Hepatocyte (in vitro differentiated cells): ENCODE data around the gene RAB11FIP5. TPM values are rescaled to one million over a fixed set of nuclear protein-coding genes. Genes with fewer than 3 reads are reported as not detected.

ENCODE experiments used
- DNase-seq: peaks from one replicate; pipeline ENCODE4 v3.0.0-alpha.2; 2016; ENCODE audit warnings: low spot score
- H2AFZ ChIP-seq: fragments of 200-600 bp; sonication (generic); 2 replicates; pipeline ENCODE4 v1.6.0; 2016; ENCODE audit warnings: antibody characterized with exemption, mild to moderate bottlenecking
- H3K27ac ChIP-seq: fragments of 200-600 bp; sonication (generic); 2 replicates; pipeline ENCODE4 v1.5.1; 2016; ENCODE audit warnings: mild to moderate bottlenecking
- H3K27me3 ChIP-seq: fragments of 200-600 bp; sonication (generic); 2 replicates; pipeline ENCODE4 v1.6.1; 2016
- H3K36me3 ChIP-seq: fragments of 200-600 bp; sonication (generic); replicated peaks from 2 replicates; pipeline ENCODE4 v1.5.1; 2016; ENCODE audit warnings: low read depth; ENCODE audit not compliant: insufficient read depth
- H3K4me1 ChIP-seq: fragments of 200-600 bp; sonication (generic); 2 replicates; pipeline ENCODE4 v1.5.1; 2016; ENCODE audit warnings: mild to moderate bottlenecking, moderate library complexity; ENCODE audit not compliant: insufficient read depth
- H3K4me2 ChIP-seq: fragments of 200-600 bp; sonication (generic); 2 replicates; pipeline ENCODE4 v1.6.0; 2016
- H3K4me3 ChIP-seq: fragments of 200-600 bp; sonication (generic); 2 replicates; pipeline ENCODE4 v1.5.1; 2016; ENCODE audit warnings: mild to moderate bottlenecking
- H3K79me2 ChIP-seq: fragments of 200-600 bp; sonication (generic); 2 replicates; pipeline ENCODE4 v1.6.0; 2017; ENCODE audit warnings: mild to moderate bottlenecking
- H3K9me2 ChIP-seq: fragments of 200-600 bp; sonication (generic); replicated peaks from 2 replicates; pipeline ENCODE4 v1.6.0; 2017; ENCODE audit warnings: mild to moderate bottlenecking; ENCODE audit not compliant: insufficient read depth
- H3K9me3 ChIP-seq: fragments of 200-600 bp; sonication (generic); 2 replicates; pipeline ENCODE4 v1.5.1; 2016; ENCODE audit warnings: low read depth, mild to moderate bottlenecking
- H4K20me1 ChIP-seq: fragments of 200-600 bp; sonication (generic); 2 replicates; pipeline ENCODE4 v1.6.0; 2016; ENCODE audit warnings: mild to moderate bottlenecking; ENCODE audit not compliant: insufficient read depth, poor library complexity, severe bottlenecking
- EZH2 ChIP-seq: fragments of 200-600 bp; sonication (generic); IDR thresholded peaks from 2 replicates; pipeline ENCODE4 v1.6.1; 2016; ENCODE audit warnings: antibody characterized with exemption, mild to moderate bottlenecking, borderline replicate concordance
- EZH2phosphoT487 ChIP-seq: fragments of 200-600 bp; sonication (generic); IDR thresholded peaks from one replicate; pipeline ENCODE4 v1.6.1; 2018; ENCODE audit warnings: antibody characterized with exemption, mild to moderate bottlenecking, low read depth, moderate library complexity; ENCODE audit not compliant: unreplicated experiment, severe bottlenecking
- WGBS: methylation state at CpG from one replicate; pipeline ENCODE4 v1.1.6; 2016; ENCODE audit warnings: low lambda C conversion rate; ENCODE audit errors: missing lambda C conversion rate; 5-methylcytosine and 5-hydroxymethylcytosine counted together
- polyA plus RNA-seq: library from polyadenylated mRNA; unstranded; fragments of >200 nt; fragmentation: Nextera tagmentation; extraction: Ambion mirVana; gene quantifications from 2 replicates; pipeline ENCODE4 v1.2.1, GENCODE V29; 2016
- total RNA-seq: library from RNA; depleted of rRNA; stranded (reverse); fragments of >200 nt; gene quantifications from 2 replicates; pipeline ENCODE4 v1.2.3, GENCODE V29; 2014
- TF ChIP-seq, protein P1 (sequence below): fragments of 200-600 bp; sonication (generic); IDR thresholded peaks from 2 replicates; pipeline ENCODE4 v1.5.1; 2016; ENCODE audit warnings: antibody characterized with exemption, mild to moderate bottlenecking; ENCODE audit not compliant: poor library complexity

The RAB11FIP5 gene
- total and polyA plus RNA-seq, 2 experiments from 2014 or later, result 33.5 to 33.7 TPM

DNA sequence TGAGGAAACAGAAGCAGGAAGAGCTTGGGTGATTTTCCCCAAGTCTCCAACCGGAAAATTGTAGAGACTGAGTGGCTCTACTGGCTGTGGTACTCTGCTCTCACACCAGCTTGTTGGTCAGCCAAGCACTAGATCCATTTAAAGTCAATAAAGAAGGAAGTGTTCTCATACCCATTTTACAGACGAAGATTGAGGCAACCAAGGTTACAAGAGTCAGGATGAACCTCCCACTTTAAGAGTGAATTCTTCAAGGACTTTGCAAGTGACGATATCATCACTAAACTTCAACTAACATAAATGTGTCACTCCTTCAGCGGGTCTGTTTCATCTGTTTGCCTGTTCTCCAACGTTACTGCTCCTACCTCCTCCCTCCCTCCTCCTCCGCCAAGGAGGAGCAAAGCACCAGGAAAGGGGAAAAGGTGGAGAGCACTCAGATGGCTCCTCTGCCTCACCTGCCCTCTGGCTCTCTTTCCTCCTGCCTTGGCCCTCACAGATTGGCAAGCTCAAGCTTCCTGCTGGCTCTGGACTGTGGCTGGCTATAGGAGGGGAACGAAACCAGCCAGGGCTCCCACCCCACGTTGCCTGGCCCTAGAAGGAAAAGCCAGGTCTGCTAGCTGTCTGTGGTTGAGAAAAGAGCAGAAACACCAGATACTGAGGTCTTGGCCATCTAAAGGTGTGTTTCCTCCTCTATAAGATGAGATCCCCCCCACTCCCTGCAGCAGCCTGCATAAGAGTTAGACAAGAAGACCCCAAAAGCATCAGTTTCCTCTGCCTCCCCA, 3.6 kb upstream of the RAB11FIP5 start:
- Histone ChIP-seq H3K9me2 (no peaks in the 10 kb centered on the region), H3K79me2 (peaks cover 11% of the 10 kb centered on the region), H4K20me1 (peaks cover under 1% of the 10 kb centered on the region), H2AFZ (no peak overlapping the region), H3K9me3 (no peaks in the 10 kb centered on the region), H3K27ac (no peak overlapping the region), H3K4me3 (no peak overlapping the region), H3K36me3 (no peaks in the 10 kb centered on the region), H3K27me3 (no peaks in the 10 kb centered on the region), H3K4me1 (no peaks in the 10 kb centered on the region), H3K4me2 (no peak overlapping the region)
- 85% methylated on average over 8 of the region's 8 CpGs for WGBS
- TF ChIP-seq EZH2, result no peak
- TF ChIP-seq EZH2phosphoT487, result no peak
- TF ChIP-seq, protein P1, sequence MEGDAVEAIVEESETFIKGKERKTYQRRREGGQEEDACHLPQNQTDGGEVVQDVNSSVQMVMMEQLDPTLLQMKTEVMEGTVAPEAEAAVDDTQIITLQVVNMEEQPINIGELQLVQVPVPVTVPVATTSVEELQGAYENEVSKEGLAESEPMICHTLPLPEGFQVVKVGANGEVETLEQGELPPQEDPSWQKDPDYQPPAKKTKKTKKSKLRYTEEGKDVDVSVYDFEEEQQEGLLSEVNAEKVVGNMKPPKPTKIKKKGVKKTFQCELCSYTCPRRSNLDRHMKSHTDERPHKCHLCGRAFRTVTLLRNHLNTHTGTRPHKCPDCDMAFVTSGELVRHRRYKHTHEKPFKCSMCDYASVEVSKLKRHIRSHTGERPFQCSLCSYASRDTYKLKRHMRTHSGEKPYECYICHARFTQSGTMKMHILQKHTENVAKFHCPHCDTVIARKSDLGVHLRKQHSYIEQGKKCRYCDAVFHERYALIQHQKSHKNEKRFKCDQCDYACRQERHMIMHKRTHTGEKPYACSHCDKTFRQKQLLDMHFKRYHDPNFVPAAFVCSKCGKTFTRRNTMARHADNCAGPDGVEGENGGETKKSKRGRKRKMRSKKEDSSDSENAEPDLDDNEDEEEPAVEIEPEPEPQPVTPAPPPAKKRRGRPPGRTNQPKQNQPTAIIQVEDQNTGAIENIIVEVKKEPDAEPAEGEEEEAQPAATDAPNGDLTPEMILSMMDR, result no peak
- DNase-seq, result no peak

DNA sequence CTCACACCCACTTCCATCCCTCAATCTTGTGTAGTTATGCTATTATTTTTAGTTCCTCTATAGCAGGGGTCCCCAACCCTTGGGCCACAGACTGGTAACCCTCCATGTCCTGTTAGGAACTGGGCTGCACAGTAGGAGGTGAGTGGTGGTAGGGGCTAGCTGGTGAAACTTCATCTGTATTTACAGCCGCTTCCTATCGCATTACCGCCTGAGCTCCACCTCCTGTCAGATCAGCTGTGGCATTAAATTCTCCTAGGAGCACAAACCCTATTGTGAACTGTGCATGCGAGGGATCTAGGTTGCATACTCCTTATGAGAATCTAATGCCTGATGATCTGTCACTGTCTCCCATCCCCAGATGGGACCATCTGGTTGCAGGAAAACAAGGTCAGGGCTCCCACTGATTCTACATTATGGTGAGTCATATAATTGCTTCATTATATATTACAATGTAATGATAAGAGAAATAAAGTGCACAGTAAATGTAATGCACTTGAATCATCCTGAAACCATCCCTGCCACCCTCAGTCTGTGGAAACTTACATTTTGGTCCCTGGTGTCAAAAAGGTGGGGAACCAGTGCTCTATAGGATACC, 1.6 kb upstream of the RAB11FIP5 start:
- H3K27ac ChIP-seq, result no peak overlapping the region
- H3K9me2 ChIP-seq, result no peaks in the 10 kb centered on the region
- H3K4me2 ChIP-seq, result no peak overlapping the region
- peaks cover 31% of the 10 kb centered on the region for H3K79me2 ChIP-seq
- TF ChIP-seq, protein P1, result no peak
- TF ChIP-seq EZH2phosphoT487, result no peak
- no peak for TF ChIP-seq EZH2
- H3K27me3 ChIP-seq, result no peaks in the 10 kb centered on the region
- peaks cover 19% of the 10 kb centered on the region for H3K4me1 ChIP-seq
- H3K36me3 ChIP-seq, result no peaks in the 10 kb centered on the region
- no peaks in the 10 kb centered on the region for H3K9me3 ChIP-seq
- no peak overlapping the region for H3K4me3 ChIP-seq
- peaks cover 19% of the 10 kb centered on the region for H4K20me1 ChIP-seq
- no peak for DNase-seq
- 80% methylated on average over 4 of the region's 4 CpGs for WGBS
- H2AFZ ChIP-seq, result no peak overlapping the region

DNA sequence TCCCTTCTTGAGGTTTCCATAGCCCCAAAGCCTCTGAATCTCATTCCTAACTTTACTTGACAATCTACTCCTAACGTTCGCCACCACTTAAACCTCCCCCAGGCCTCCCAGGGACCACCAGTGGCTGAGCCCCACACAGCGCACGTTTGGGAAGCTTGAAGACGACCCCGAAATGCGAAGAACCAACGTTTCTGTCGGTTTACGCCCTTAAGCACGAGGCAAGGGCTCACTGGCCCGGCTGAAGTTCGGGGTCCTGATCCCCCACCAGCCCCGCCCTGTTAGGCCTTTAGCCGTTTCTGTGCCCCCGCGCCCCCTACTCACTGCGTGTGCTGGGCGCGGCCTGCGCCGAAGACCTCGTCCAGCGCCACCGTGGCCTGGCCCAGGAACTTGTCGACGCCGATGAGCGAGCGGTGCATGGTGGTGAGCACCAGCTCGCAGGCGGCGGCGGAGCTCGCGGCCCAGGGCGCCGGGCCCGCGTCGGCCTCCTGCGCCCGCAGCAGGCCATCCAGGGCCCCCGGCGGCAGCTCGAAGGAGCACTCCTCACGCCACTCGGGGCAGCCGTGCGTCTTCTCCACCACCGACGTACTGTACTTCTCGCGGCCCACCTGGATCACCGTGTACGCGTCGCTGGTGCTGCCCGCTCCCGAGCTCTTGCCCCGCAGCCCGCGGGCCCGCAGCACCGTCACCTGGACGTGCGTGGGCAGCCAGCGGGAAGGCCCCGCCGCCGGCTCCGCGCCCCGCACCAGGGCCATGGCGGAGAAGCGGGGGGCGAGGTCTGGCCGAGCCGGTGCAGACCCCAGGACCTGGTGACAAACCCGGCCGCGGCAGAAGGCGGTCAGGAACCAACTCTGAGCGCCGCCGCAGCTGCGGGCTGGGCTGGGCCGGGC, 479 bp downstream of the RAB11FIP5 start:
- Histone ChIP-seq H3K27ac (peak overlapping the region; percentile 99), H3K27me3 (no peaks in the 10 kb centered on the region), H3K4me3 (peak overlapping the region; percentile 100), H4K20me1 (peaks cover 40% of the 10 kb centered on the region), H3K36me3 (no peaks in the 10 kb centered on the region), H3K4me2 (peak overlapping the region; percentile 95), H3K4me1 (peaks cover 23% of the 10 kb centered on the region), H3K9me3 (no peaks in the 10 kb centered on the region), H3K9me2 (no peaks in the 10 kb centered on the region), H3K79me2 (peaks cover 52% of the 10 kb centered on the region), H2AFZ (peak overlapping the region; percentile 97)
- TF ChIP-seq, protein P1, result no peak
- TF ChIP-seq EZH2phosphoT487 (no peak), EZH2 (no peak)
- WGBS, result 1% methylated on average over 77 of the region's 88 CpGs
- peak; percentile 73 for DNase-seq
